ENCODE results near the gene VPS13C.

VPS13C gene

DNA sequence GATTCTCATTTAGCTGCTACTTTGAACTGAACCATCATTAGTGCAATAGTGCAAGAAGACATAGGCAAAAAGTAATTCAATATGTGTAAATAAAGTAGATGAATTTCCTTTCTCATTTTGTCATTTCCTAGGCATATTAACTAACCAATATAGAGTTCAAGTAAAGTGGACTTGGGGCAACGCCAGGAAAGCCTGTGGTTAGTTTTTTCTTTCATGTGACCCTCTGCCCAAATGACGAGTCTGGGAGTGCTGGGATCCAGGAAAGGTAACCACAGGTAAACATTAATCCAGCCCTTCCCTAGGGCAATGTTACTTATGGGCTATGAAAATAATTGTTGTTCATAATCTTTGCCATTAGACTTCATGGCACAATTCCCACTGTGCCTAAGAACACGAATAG is 181.0 kb downstream of the VPS13C start:
- H3K4me1 ChIP-seq (ENCODE audit: control insufficient read depth, insufficient read depth, low read length), result no peaks in the 10 kb centered on the region
- no peaks in the 10 kb centered on the region for H3K27me3 ChIP-seq (ENCODE audit: control insufficient read depth, insufficient read depth, low read length)
- no peak overlapping the region for H3K4me2 ChIP-seq (ENCODE audit: low read length)
- H3K9me3 ChIP-seq (replicated peaks; ENCODE audit: low read length), result no peaks in the 10 kb centered on the region
- peaks cover 4% of the 10 kb centered on the region for H3K36me3 ChIP-seq (ENCODE audit: insufficient read depth, low read length)
- no peak overlapping the region for H3K4me3 ChIP-seq (ENCODE audit: low read length)
- no peak overlapping the region for H3K9ac ChIP-seq (ENCODE audit: low read depth, low read length)

DNA sequence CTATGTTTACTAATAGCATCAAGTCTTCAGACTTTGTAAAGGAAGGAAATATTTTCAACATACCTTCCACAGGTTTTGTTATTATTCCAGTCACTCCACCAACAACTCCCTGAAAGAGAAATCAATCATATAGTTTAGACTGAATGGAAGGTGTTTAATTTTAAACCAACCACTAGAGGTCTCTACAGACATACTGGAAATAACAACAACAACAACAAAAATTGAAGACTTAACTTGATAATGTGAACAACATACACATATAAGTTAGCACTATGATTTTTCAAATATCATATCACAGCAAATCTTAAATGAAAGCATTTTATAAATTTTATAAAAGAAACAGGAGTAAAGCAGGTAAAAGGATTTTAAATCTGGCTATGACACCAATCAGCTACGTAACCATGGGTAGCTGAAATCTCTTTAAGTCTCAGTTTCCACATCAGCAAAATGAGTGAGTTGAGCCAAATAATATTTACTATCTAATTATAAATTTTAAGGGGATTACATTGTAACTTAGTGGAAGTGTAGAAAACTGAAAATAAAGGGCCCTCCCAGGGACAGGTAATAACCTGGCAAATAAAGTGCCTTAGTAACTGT is 188.2 kb downstream of the VPS13C start:
- no peaks in the 10 kb centered on the region for H3K27me3 ChIP-seq (ENCODE audit: control insufficient read depth, insufficient read depth, low read length)
- H3K4me1 ChIP-seq (ENCODE audit: control insufficient read depth, insufficient read depth, low read length), result no peaks in the 10 kb centered on the region
- no peak overlapping the region for H3K4me2 ChIP-seq (ENCODE audit: low read length)
- no peaks in the 10 kb centered on the region for H3K9me3 ChIP-seq (replicated peaks; ENCODE audit: low read length)
- no peak overlapping the region for H3K9ac ChIP-seq (ENCODE audit: low read depth, low read length)
- H3K4me3 ChIP-seq (ENCODE audit: low read length), result no peak overlapping the region
- peaks cover 27% of the 10 kb centered on the region for H3K36me3 ChIP-seq (ENCODE audit: insufficient read depth, low read length)

GRCh38 chr15:61869656-61870055 is 190.6 kb downstream of the VPS13C start:
- Histone ChIP-seq H3K36me3 (ENCODE audit: insufficient read depth, low read length) (peaks cover 24% of the 10 kb centered on the region), H3K4me3 (ENCODE audit: low read length) (no peak overlapping the region), H3K4me2 (ENCODE audit: low read length) (no peak overlapping the region), H3K9me3 (replicated peaks; ENCODE audit: low read length) (no peaks in the 10 kb centered on the region), H3K27me3 (ENCODE audit: control insufficient read depth, insufficient read depth, low read length) (no peaks in the 10 kb centered on the region), H3K4me1 (ENCODE audit: control insufficient read depth, insufficient read depth, low read length) (no peaks in the 10 kb centered on the region), H3K9ac (ENCODE audit: low read depth, low read length) (no peak overlapping the region)

GRCh38 chr15:61861962-61862361 is 198.3 kb downstream of the VPS13C start:
- no peak overlapping the region for H3K4me2 ChIP-seq (ENCODE audit: low read length)
- H3K9ac ChIP-seq (ENCODE audit: low read depth, low read length), result no peak overlapping the region
- no peaks in the 10 kb centered on the region for H3K4me1 ChIP-seq (ENCODE audit: control insufficient read depth, insufficient read depth, low read length)
- H3K36me3 ChIP-seq (ENCODE audit: insufficient read depth, low read length), result no peaks in the 10 kb centered on the region
- no peak overlapping the region for H3K4me3 ChIP-seq (ENCODE audit: low read length)
- no peaks in the 10 kb centered on the region for H3K27me3 ChIP-seq (ENCODE audit: control insufficient read depth, insufficient read depth, low read length)
- H3K9me3 ChIP-seq (replicated peaks; ENCODE audit: low read length), result no peaks in the 10 kb centered on the region

DNA sequence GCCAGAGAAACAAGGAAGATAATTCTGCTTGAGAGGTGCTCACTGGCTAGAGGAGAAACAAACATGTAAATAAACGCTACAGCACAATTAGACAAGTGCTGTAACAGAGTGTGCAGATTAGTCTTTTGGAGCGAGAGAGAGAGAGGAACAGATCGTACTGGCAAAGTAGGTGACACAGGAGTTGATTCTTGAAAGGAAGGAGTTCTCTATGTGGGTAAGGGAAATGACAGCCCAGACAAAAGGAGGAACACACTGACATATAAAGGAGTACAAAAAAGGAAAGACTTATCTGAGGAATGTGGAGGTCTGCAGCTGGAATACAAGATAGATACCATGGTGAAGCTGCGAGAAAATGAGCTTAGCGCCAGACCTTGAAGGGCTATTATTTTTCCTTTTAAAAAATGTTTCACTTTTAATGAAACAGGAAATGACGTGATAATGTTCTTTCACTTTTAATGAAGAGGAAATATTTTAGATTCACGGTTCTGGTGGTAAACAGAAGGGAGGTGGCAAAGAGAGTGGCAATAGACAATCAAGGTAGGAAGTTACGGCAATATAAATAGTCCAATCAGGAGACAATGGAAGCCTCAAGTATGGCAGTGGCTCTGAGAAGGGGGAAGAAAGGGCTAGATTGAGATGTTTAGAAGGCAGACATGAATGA is 202.9 kb downstream of the VPS13C start:
- no peak overlapping the region for H3K4me3 ChIP-seq (ENCODE audit: low read length)

DNA sequence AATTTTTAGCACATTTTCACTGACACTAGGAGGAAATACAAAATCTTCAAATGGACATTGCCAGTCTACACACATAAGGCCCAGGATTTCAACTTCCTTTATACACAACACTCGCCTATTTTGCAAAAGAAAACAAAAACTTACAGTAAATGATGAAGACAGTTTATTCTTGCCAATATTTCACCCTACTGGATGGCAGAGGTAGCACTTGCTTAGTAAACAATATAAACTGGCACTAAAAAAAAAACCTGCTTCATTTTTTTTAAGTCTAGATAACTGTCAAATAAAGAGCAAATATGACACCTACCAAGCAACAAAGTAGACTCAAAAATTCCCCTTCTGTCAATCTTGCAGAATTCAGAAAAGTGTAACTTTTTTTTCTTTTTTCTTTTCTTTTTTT is 204.0 kb downstream of the VPS13C start:
- H3K27me3 ChIP-seq (ENCODE audit: control insufficient read depth, insufficient read depth, low read length), result no peaks in the 10 kb centered on the region

More for the DNA sequence above, 202.9 kb downstream of the VPS13C start:
- Histone ChIP-seq H3K9ac (ENCODE audit: low read depth, low read length) (no peak overlapping the region), H3K27me3 (ENCODE audit: control insufficient read depth, insufficient read depth, low read length) (no peaks in the 10 kb centered on the region), H3K4me2 (ENCODE audit: low read length) (no peak overlapping the region), H3K9me3 (replicated peaks; ENCODE audit: low read length) (no peaks in the 10 kb centered on the region), H3K4me1 (ENCODE audit: control insufficient read depth, insufficient read depth, low read length) (no peaks in the 10 kb centered on the region), H3K36me3 (ENCODE audit: insufficient read depth, low read length) (peaks cover 8% of the 10 kb centered on the region)

DNA sequence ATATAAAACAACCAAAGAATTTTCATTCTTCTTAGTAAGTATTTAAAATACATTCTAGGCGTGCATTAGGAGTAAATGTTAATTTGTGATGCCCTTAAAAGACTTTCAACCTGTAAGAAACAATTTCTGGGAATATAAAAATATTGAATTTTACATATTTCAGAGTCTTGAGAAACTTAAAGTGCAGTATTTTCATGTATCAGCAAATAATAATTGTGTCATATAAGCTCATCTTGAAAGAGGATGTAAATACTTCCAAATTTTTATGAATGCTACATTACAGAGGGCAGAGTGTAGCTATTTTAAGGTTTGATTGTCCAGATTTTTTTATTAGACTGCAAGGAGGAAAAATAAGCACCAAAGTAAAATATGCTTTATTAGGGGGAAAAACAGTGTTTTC is 207.1 kb downstream of the VPS13C start:
- Histone ChIP-seq H3K4me1 (ENCODE audit: control insufficient read depth, insufficient read depth, low read length) (no peaks in the 10 kb centered on the region), H3K4me2 (ENCODE audit: low read length) (no peak overlapping the region), H3K9ac (ENCODE audit: low read depth, low read length) (no peak overlapping the region), H3K36me3 (ENCODE audit: insufficient read depth, low read length) (peaks cover 8% of the 10 kb centered on the region), H3K4me3 (ENCODE audit: low read length) (no peak overlapping the region), H3K9me3 (replicated peaks; ENCODE audit: low read length) (no peaks in the 10 kb centered on the region), H3K27me3 (ENCODE audit: control insufficient read depth, insufficient read depth, low read length) (no peaks in the 10 kb centered on the region)

More for the DNA sequence above, 204.0 kb downstream of the VPS13C start:
- H3K9ac ChIP-seq (ENCODE audit: low read depth, low read length), result no peak overlapping the region
- H3K4me3 ChIP-seq (ENCODE audit: low read length), result no peak overlapping the region
- H3K9me3 ChIP-seq (replicated peaks; ENCODE audit: low read length), result no peaks in the 10 kb centered on the region
- no peak overlapping the region for H3K4me2 ChIP-seq (ENCODE audit: low read length)
- no peaks in the 10 kb centered on the region for H3K4me1 ChIP-seq (ENCODE audit: control insufficient read depth, insufficient read depth, low read length)
- peaks cover 8% of the 10 kb centered on the region for H3K36me3 ChIP-seq (ENCODE audit: insufficient read depth, low read length)

DNA sequence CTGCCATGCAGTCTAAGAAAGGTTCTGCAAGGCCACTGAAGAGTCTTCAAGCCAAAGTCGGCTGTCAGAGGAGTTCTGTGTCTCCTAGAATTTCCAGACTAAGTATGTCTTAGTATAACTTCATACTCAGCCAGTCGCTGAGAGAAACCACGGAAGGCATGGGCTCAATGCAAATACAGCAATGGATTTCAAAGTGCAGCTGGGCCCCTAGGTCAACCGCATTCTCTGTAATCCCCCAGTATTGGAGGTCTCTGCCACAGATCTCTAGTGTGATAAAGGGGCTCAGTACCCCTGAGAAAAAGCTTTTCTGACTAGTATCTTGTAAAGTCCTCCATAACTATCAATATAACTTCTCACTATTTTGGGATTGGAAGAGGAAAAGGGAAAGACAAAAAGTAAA is 208.3 kb downstream of the VPS13C start:
- H3K4me1 ChIP-seq (ENCODE audit: control insufficient read depth, insufficient read depth, low read length), result no peaks in the 10 kb centered on the region

DNA sequence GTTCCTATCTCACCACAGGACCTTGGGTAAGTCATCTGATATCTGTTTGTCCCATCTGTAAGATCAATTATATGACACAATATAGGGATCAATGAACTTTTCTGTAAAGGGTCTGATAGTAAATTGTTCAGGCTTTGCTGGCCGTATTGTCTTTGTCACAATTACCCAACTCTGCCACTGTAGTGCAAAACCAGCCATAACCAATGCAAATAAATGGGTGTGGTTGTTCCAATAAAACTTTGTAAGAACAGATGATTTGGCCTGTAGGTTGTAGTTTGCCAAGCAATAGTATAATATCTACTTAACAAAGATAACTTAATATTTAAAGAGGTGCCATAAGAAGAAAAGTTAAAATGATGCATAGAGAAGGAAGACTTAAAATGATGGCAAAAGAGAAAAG is 210.8 kb downstream of the VPS13C start:
- peaks cover 6% of the 10 kb centered on the region for H3K36me3 ChIP-seq (ENCODE audit: insufficient read depth, low read length)

More for the DNA sequence above, 208.3 kb downstream of the VPS13C start:
- Histone ChIP-seq H3K36me3 (ENCODE audit: insufficient read depth, low read length) (peaks cover 8% of the 10 kb centered on the region), H3K4me3 (ENCODE audit: low read length) (no peak overlapping the region), H3K27me3 (ENCODE audit: control insufficient read depth, insufficient read depth, low read length) (no peaks in the 10 kb centered on the region), H3K9me3 (replicated peaks; ENCODE audit: low read length) (no peaks in the 10 kb centered on the region), H3K9ac (ENCODE audit: low read depth, low read length) (no peak overlapping the region), H3K4me2 (ENCODE audit: low read length) (no peak overlapping the region)

DNA sequence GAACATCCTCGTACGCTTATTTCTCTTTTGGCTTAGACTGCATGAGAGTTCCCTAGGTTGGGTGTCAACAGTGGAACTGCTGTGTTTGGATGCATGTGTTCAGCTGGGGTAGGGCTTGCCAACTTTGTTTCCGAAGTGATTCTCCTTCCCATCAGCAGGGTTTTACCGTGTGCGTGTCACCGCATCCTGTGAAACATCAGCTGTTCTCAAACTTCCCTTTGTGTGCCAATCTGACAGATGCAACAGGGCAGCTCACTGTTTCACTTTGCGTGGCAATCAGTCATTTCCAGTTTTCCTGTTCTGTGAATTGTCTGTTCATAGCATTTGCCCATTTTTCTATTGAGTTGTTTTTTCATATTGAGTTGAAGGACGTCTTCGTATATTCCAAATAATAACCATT is 218.8 kb downstream of the VPS13C start:
- Histone ChIP-seq H3K4me3 (ENCODE audit: low read length) (no peak overlapping the region), H3K9me3 (replicated peaks; ENCODE audit: low read length) (no peaks in the 10 kb centered on the region), H3K36me3 (ENCODE audit: insufficient read depth, low read length) (no peaks in the 10 kb centered on the region), H3K4me2 (ENCODE audit: low read length) (no peak overlapping the region), H3K4me1 (ENCODE audit: control insufficient read depth, insufficient read depth, low read length) (peaks cover 8% of the 10 kb centered on the region), H3K27me3 (ENCODE audit: control insufficient read depth, insufficient read depth, low read length) (no peaks in the 10 kb centered on the region), H3K9ac (ENCODE audit: low read depth, low read length) (no peak overlapping the region)

More for the DNA sequence above, 210.8 kb downstream of the VPS13C start:
- H3K4me1 ChIP-seq (ENCODE audit: control insufficient read depth, insufficient read depth, low read length), result no peaks in the 10 kb centered on the region
- no peak overlapping the region for H3K4me3 ChIP-seq (ENCODE audit: low read length)
- no peak overlapping the region for H3K4me2 ChIP-seq (ENCODE audit: low read length)
- no peak overlapping the region for H3K9ac ChIP-seq (ENCODE audit: low read depth, low read length)
- H3K27me3 ChIP-seq (ENCODE audit: control insufficient read depth, insufficient read depth, low read length), result no peaks in the 10 kb centered on the region
- H3K9me3 ChIP-seq (replicated peaks; ENCODE audit: low read length), result no peaks in the 10 kb centered on the region

- Histone ChIP-seq H3K9me3 (replicated peaks; ENCODE audit: low read length) (no peaks in the 10 kb centered on the region), H3K9ac (ENCODE audit: low read depth, low read length) (no peak overlapping the region), H3K27me3 (ENCODE audit: control insufficient read depth, insufficient read depth, low read length) (no peaks in the 10 kb centered on the region), H3K4me1 (ENCODE audit: control insufficient read depth, insufficient read depth, low read length) (peaks cover 8% of the 10 kb centered on the region), H3K36me3 (ENCODE audit: insufficient read depth, low read length) (no peaks in the 10 kb centered on the region), H3K4me2 (ENCODE audit: low read length) (peak overlapping the region; percentile 38), H3K4me3 (ENCODE audit: low read length) (no peak overlapping the region)
These were observed 220.2 kb downstream of the VPS13C start for GRCh38 chr15:61840090-61840489.

DNA sequence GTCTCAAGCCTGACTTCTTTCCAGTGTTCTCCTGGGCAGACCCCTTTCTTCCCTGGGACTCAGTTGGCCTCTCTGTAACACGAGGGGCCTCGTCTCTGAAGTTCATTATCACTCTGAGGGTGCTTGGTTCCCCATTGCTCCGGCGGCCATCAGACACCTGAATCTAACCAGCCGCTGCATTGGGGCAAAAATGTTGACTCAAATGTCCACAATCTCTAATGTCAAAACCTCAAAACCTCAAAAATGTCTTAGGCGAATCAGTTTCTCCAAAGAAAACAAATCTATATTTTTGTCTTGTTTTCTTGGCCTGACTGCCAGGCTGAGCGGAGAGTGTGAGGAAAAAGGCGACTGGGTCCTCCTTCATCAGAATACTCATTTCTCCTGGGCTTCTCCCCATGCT is 220.7 kb downstream of the VPS13C start:
- Histone ChIP-seq H3K9ac (ENCODE audit: low read depth, low read length) (no peak overlapping the region), H3K27me3 (ENCODE audit: control insufficient read depth, insufficient read depth, low read length) (no peaks in the 10 kb centered on the region), H3K36me3 (ENCODE audit: insufficient read depth, low read length) (no peaks in the 10 kb centered on the region), H3K4me2 (ENCODE audit: low read length) (peak overlapping the region; percentile 38), H3K4me1 (ENCODE audit: control insufficient read depth, insufficient read depth, low read length) (peaks cover 8% of the 10 kb centered on the region), H3K9me3 (replicated peaks; ENCODE audit: low read length) (no peaks in the 10 kb centered on the region), H3K4me3 (ENCODE audit: low read length) (no peak overlapping the region)
